H1 (cell line): ENCODE results near the gene SAPCD1. TPM values are rescaled to one million over a fixed set of nuclear protein-coding genes. Genes with fewer than 3 reads are reported as not detected.

Experiments used
- CHD2 ChIP-seq: IDR thresholded peaks from 2 replicates; pipeline ENCODE4 v1.6.1; 2012; ENCODE audit warnings: low read length, improper control_type of control experiment
- MAFK ChIP-seq: IDR thresholded peaks from 2 replicates; pipeline ENCODE4 v1.6.1; 2012; ENCODE audit warnings: low read depth, mild to moderate bottlenecking, improper control_type of control experiment, low read length
- POLR2AphosphoS5 ChIP-seq: IDR thresholded peaks from 2 replicates; pipeline ENCODE4 v1.6.1; 2011; ENCODE audit warnings: low read depth, low read length
- POU5F1 ChIP-seq: IDR thresholded peaks from 2 replicates; pipeline ENCODE4 v1.6.1; 2011; ENCODE audit warnings: low read depth, mild to moderate bottlenecking, low read length, moderate library complexity
- RXRA ChIP-seq: IDR thresholded peaks from 2 replicates; pipeline ENCODE4 v1.6.1; 2011; ENCODE audit warnings: low read depth, mild to moderate bottlenecking, low read length, moderate library complexity; ENCODE audit not compliant: insufficient read depth
- SAP30 ChIP-seq: fragments of 300-600 bp; sonication (generic); IDR thresholded peaks from 2 replicates; pipeline ENCODE4 v1.7.1; 2012; ENCODE audit warnings: low read length, moderate library complexity, mild to moderate bottlenecking, inconsistent platforms; ENCODE audit not compliant: insufficient read depth, insufficient replicate concordance
- TBP ChIP-seq: IDR thresholded peaks from 2 replicates; pipeline ENCODE4 v1.6.1; 2011; ENCODE audit warnings: low read depth, low read length, improper control_type of control experiment
- ZNF274 ChIP-seq: IDR thresholded peaks from 2 replicates; pipeline ENCODE4 v1.7.0; 2012; ENCODE audit warnings: low read length, borderline replicate concordance; ENCODE audit errors: extremely low read depth
- polyA plus RNA-seq, 7 experiments: library from polyadenylated mRNA; depleted of rRNA in 3 of 7; stranded (reverse) in 5 of 7; unstranded in 2 of 7; fragments of >200 nt in 5 of 7; fragments of 200-250 nt in 2 of 7; gene quantifications; 1 replicate in 5 of 7; 2 replicates in 1 of 7; 4 replicates in 1 of 7; pipeline versions ENCODE4 v1.2.1 to v1.2.3, GENCODE V29; 2011 to 2013; ENCODE audit warnings: missing spikeins in 2 of 7, mixed read lengths in 2 of 7
- total RNA-seq: library from RNA; stranded (reverse); fragmentation: NEBNext Ultra II Directional; extraction: Animal tissue kit (Norgen Biotek cat#: 25700); gene quantifications from 2 replicates; pipeline ENCODE4 v1.2.1, GENCODE V29; 2021

The SAPCD1 gene
- total and polyA plus RNA-seq, 2 of the 8 experiments (the other 6 are each of a cell fraction or from before 2014, with no cell fraction given), result 3.1 to 5.9 TPM

DNA sequence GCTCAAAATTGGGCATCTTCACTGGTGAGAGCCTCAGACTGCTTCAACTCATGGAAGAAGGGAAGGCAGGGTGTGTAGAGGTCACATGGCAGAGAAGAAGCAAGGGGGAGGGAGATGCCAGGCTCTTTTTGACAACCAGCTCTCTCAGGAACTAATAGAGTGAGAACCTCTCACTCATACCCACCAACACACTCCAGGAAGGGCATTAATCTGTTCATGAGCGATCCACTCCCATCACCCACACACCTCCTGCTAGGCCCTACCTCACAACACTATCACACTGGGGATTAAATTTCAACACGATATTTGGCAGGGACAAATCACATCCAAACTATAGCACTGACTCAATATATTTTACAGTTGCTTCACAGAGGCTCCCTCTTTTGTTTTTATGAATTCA is 20.6 kb upstream of the SAPCD1 start (continued):
- TF ChIP-seq TBP (no peak), POLR2AphosphoS5 (no peak), MAFK (no peak), ZNF274 (no peak), CHD2 (no peak), RXRA (no peak), POU5F1 (no peak), SAP30 (no peak)
- TF ChIP-seq, all 59 proteins: peak for 0
